Transverse colon (tissue), 4 donors: Measurements from ENCODE around the gene SLC39A11. TPM values are rescaled to one million over a fixed set of nuclear protein-coding genes. Genes with fewer than 3 reads are reported as not detected.

Source experiments
- DNase-seq: peaks from one replicate; pipeline ENCODE4 v3.0.0-alpha.2; 2019
- H3K27ac ChIP-seq, 4 donors: fragments of 200-600 bp; sonication (generic); 2 replicates each; pipeline ENCODE4 v1.5.1; 2016 to 2018; ENCODE audit warnings: inconsistent platforms in 4 of 4
- H3K27me3 ChIP-seq: fragments of 200-600 bp; sonication (generic); 2 replicates; pipeline ENCODE4 v1.5.1; 2017; ENCODE audit warnings: inconsistent platforms
- H3K36me3 ChIP-seq, 4 donors: fragments of 200-600 bp; sonication (generic); 2 replicates each; pipeline ENCODE4 v1.5.1; 2017 to 2019; ENCODE audit warnings: inconsistent platforms in 4 of 4
- H3K4me1 ChIP-seq, 4 donors: fragments of 200-600 bp; sonication (generic); 2 replicates each; pipeline ENCODE4 v1.5.1; 2017 to 2020; ENCODE audit warnings: inconsistent platforms in 4 of 4
- H3K4me3 ChIP-seq, 4 donors: fragments of 200-600 bp; sonication (generic); 1 replicate in 1 of 4; 2 replicates in 3 of 4; pipeline versions ENCODE4 v1.5.1 to v1.6.1; 2017 to 2019; ENCODE audit warnings: inconsistent platforms in 4 of 4
- H3K9me3 ChIP-seq, 2 donors: fragments of 200-600 bp; sonication (generic); 2 replicates each; pipeline ENCODE4 v1.5.1; 2017 to 2019; ENCODE audit warnings: inconsistent platforms in 2 of 2
- EP300 ChIP-seq: sonication (generic); formaldehyde crosslinking; IDR thresholded peaks from one replicate; pipeline ENCODE4 v1.6.1; 2017; ENCODE audit warnings: antibody characterized with exemption, low read depth
- POLR2A ChIP-seq: fragments of 450-650 bp; IDR thresholded peaks from one replicate; pipeline ENCODE4 v1.6.1; 2016; ENCODE audit warnings: antibody characterized with exemption, mild to moderate bottlenecking, moderate library complexity
- POLR2AphosphoS5 ChIP-seq, 3 donors: sonication (generic); formaldehyde crosslinking; IDR thresholded peaks; one replicate each; pipeline ENCODE4 v1.6.1; 2016; ENCODE audit warnings: antibody characterized with exemption in 3 of 3
- WGBS, 2 donors: methylation state at CpG; one replicate each; pipeline ENCODE4 v1.1.5; 2018; ENCODE audit warnings: low coverage in 1 of 2; 5-methylcytosine and 5-hydroxymethylcytosine counted together
- in situ Hi-C, 4 donors: fragments of 200-750 bp; cut with MboI; loops; one replicate each; pipeline versions ENCODE4 v1.15.0 to v1.15.1; 2017; ENCODE audit warnings: low sequenced_read_pairs in 3 of 4, low pct_ligation_motif_present in 1 of 4, low pct_unique_long_range_greater_than_20kb in 1 of 4
- intact Hi-C: fragments of 100-400 bp; cut with DNase I; formaldehyde crosslinking; loops from one replicate; pipeline ENCODE4 v1.15.1; 2023; ENCODE audit warnings: low total_unique reads
- total RNA-seq, 4 donors: library from RNA; depleted of rRNA; stranded (reverse); fragments of >200 nt; gene quantifications; one replicate each; pipeline ENCODE4 v1.1.0, GENCODE V29; 2016
- TF ChIP-seq, protein P1 (sequence below), 5 experiments: fragments of 200-600 bp in 3 of 5; fragments of 450-650 bp in 2 of 5; sonication (generic) in 3 of 5; IDR thresholded peaks; 1 replicate in 2 of 5; 2 replicates in 3 of 5; pipeline ENCODE4 v1.5.1; 2016 to 2017; ENCODE audit warnings: antibody characterized with exemption in 5 of 5, inconsistent platforms in 3 of 5, mild to moderate bottlenecking in 2 of 5, moderate library complexity in 1 of 5

SLC39A11 gene
- total RNA-seq, 4 donors from 2014 or later = 20.7 to 49.7 (median 33.3) TPM

DNA sequence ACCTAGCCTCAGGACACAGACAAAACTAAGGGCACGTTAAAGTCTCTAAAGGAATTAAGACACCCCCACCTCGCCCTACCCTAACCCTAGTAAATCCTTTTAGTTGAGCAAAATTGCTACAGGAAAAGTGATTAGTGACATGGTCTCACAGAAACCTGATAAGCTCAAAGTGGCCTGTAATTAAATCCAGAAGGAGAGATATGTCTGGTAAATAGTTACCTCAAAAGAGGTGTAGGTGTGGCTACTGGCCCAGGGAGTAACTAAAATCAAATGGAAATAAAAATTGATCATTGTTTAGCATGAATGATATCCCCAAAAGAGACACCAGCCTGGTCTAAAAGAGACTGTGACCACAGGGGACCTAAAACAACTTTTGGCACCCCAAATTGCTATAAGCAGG, 168.3 kb downstream of the SLC39A11 start:
- WGBS, 2 donors = 94% methylated on average over 2 of the region's 2 CpGs; no CpG with 5 or more reads in 1 of the 2 donors
- H3K4me1 ChIP-seq = no peaks in the 10 kb centered on the region
- H3K4me3 ChIP-seq = no peak overlapping the region
- intact Hi-C loops = no loop called here
- H3K27ac ChIP-seq = no peak overlapping the region
- no peak for DNase-seq
- no peaks in the 10 kb centered on the region for H3K36me3 ChIP-seq
- TF ChIP-seq EP300 = no peak
- no peak for TF ChIP-seq POLR2A
- TF ChIP-seq, protein P1, sequence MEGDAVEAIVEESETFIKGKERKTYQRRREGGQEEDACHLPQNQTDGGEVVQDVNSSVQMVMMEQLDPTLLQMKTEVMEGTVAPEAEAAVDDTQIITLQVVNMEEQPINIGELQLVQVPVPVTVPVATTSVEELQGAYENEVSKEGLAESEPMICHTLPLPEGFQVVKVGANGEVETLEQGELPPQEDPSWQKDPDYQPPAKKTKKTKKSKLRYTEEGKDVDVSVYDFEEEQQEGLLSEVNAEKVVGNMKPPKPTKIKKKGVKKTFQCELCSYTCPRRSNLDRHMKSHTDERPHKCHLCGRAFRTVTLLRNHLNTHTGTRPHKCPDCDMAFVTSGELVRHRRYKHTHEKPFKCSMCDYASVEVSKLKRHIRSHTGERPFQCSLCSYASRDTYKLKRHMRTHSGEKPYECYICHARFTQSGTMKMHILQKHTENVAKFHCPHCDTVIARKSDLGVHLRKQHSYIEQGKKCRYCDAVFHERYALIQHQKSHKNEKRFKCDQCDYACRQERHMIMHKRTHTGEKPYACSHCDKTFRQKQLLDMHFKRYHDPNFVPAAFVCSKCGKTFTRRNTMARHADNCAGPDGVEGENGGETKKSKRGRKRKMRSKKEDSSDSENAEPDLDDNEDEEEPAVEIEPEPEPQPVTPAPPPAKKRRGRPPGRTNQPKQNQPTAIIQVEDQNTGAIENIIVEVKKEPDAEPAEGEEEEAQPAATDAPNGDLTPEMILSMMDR (IDR thresholded peaks at IDR 0.05) = no peak
- TF ChIP-seq POLR2AphosphoS5 (IDR thresholded peaks at IDR 0.05) = no peak
- H3K27me3 ChIP-seq = no peaks in the 10 kb centered on the region
- in situ Hi-C loops = no loop called here
- no peaks in the 10 kb centered on the region for H3K9me3 ChIP-seq

DNA sequence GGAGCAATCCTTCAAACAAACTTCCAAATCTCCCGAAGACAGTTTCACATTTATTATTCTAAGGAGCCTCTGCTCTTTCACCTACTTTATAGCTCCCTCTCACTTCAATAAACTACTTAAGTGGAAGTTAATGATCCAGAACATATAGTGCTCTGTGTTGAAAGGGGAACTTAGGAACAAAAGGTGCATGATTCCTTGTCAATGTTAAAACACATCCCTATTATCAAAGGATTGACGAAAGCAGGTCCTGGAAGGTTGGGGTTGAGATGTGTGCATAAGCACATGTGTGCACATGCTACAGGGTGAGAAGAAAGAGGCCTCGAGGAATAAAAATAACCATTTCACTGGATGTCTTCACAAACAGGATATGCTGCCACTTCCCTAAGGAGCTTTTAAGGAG, 170.3 kb downstream of the SLC39A11 start:
- no peak overlapping the region for H3K27ac ChIP-seq
- no peaks in the 10 kb centered on the region for H3K4me1 ChIP-seq
- no peak overlapping the region for H3K4me3 ChIP-seq
- in situ Hi-C loops (no loop called here), intact Hi-C loops (no loop called here)
- no peaks in the 10 kb centered on the region for H3K27me3 ChIP-seq
- no peaks in the 10 kb centered on the region for H3K9me3 ChIP-seq
- TF ChIP-seq POLR2A (no peak), EP300 (no peak)
- no peak for DNase-seq
- no peaks in the 10 kb centered on the region for H3K36me3 ChIP-seq
- 54 to 58% methylated on average over 2 to 3 of the region's 3 CpGs for WGBS, 2 donors

DNA sequence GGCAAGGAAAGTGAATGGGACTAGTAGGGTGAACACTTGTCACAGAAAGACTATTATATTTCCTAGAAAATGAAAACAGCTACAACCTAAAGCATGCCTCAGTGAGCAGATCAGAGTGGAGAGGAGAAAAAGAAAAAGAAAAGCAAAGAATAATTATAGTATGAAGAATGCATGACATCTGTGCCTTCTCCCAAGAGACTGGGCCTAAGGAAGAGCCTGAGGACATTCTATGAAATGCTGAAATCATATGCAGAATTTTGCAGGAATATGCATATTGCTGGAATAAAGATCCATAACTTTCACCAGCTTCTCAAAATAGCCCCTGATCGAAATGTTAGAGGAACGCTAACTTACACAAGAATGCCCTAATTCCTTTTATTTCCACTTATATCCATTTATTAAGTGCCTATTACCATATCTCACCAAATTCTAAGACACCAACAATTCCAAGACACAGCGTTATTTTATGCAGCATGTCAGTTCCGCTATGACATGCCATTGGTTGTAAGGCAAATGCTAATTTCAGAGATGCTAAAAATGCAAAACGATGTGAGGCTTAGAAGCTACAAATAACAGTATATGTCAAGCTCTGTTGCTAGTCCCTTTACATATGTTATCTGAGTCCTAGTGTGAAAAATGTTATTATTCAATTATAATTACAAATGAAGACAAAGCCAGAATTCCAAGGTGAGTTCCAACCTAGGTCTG, 171.0 kb downstream of the SLC39A11 start:
- Histone ChIP-seq H3K27me3 (no peaks in the 10 kb centered on the region), H3K36me3 (no peaks in the 10 kb centered on the region), H3K27ac (no peak overlapping the region), H3K9me3 (no peaks in the 10 kb centered on the region), H3K4me1 (no peaks in the 10 kb centered on the region), H3K4me3 (no peak overlapping the region)
- TF ChIP-seq, protein P1 (IDR thresholded peaks at IDR 0.05) = no peak
- TF ChIP-seq EP300 = no peak
- TF ChIP-seq POLR2A = no peak
- TF ChIP-seq POLR2AphosphoS5 (IDR thresholded peaks at IDR 0.05) = no peak
- DNase-seq = no peak
- intact Hi-C loops (no loop called here), in situ Hi-C loops (no loop called here)
- WGBS, 2 donors = 94 to 96% methylated on average over 5 of the region's 5 CpGs

DNA sequence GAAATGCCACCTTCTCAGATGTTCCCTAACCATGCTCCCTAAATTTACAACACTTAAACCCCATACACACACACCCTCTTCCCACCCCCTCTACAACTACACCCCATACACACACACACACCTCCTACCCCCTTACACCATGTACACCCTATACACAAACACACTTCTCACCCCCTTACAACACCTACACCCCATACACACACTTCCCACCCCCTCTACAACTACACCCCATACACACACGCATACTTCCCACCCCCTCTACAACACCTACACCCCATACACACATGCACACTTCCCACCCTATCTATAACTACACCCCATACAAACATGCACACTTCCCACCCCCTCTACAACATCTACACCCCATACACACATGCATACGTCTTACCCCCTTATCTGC, 172.0 kb downstream of the SLC39A11 start:
- DNase-seq = no peak
- H3K4me3 ChIP-seq = no peak overlapping the region
- intact Hi-C loops (no loop called here), in situ Hi-C loops (no loop called here)
- WGBS, 2 donors = 91 to 92% methylated on average over 2 of the region's 2 CpGs
- H3K27me3 ChIP-seq = no peaks in the 10 kb centered on the region
- TF ChIP-seq, protein P1 (IDR thresholded peaks at IDR 0.05) = no peak
- no peak for TF ChIP-seq POLR2AphosphoS5 (IDR thresholded peaks at IDR 0.05)
- TF ChIP-seq EP300 = no peak
- no peak for TF ChIP-seq POLR2A
- no peaks in the 10 kb centered on the region for H3K4me1 ChIP-seq
- H3K36me3 ChIP-seq = no peaks in the 10 kb centered on the region
- no peaks in the 10 kb centered on the region for H3K9me3 ChIP-seq
- H3K27ac ChIP-seq = no peak overlapping the region

DNA sequence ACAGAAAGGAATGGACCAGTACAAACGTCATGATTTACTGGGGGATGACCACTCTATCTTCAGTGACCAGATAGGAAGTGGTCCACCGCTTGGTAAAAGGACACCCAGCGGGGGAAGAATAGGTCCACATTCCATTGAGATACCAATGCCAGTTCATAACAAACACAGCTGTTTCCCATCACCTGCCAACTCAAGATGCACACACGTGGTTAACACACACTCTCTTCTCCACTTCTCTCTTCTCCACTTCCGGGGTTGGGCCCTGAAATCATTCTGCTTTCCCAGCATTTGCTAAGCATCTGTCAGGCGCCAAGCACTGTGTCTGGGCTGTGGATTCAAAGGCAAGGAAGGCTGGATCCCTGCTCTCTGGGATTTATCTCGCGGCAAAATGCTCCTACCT, 175.5 kb downstream of the SLC39A11 start:
- Histone ChIP-seq H3K9me3 (no peaks in the 10 kb centered on the region), H3K27ac (no peak overlapping the region), H3K4me3 (no peak overlapping the region), H3K27me3 (no peaks in the 10 kb centered on the region), H3K36me3 (no peaks in the 10 kb centered on the region), H3K4me1 (no peaks in the 10 kb centered on the region)
- TF ChIP-seq POLR2AphosphoS5 (IDR thresholded peaks at IDR 0.05) = no peak
- TF ChIP-seq, protein P1 (IDR thresholded peaks at IDR 0.05) = no peak
- TF ChIP-seq EP300 = no peak
- TF ChIP-seq POLR2A = no peak
- intact Hi-C loops (no loop called here), in situ Hi-C loops (no loop called here)
- no peak for DNase-seq
- WGBS, 2 donors = 86 to 95% methylated on average over 1 to 8 of the region's 8 CpGs
